HEK293 (cell line): ENCODE data around the gene NOX5.
A peak's percentile ranks its signal among the peaks of the same experiment; 100 is the strongest.

ENCODE experiments used
- CTCF ChIA-PET: fragments of 350-600 bp; formaldehyde crosslinking; extraction: SDS; loops from one replicate; lab custom pipeline; 2021; ENCODE audit warnings: antibody characterized with exemption; lab: Yijun Ruan, JAX
- POLR2A ChIA-PET: fragments of 300-600 bp; formaldehyde crosslinking; extraction: SDS; loops from one replicate; lab custom pipeline; 2020; ENCODE audit warnings: antibody characterized with exemption, inconsistent platforms; lab: Yijun Ruan, JAX
- H3K27ac ChIP-seq: fragments of 200-500 bp; sonication (Bioruptor generic); 2 replicates; pipeline ENCODE4 v1.5.1; 2014; ENCODE audit warnings: low read depth, low read length, control low read depth, inconsistent platforms; ENCODE audit errors: extremely low read depth
- H3K36me3 ChIP-seq, 2 experiments: fragments of 200-500 bp in 1 of 2; sonication (Bioruptor generic) in 1 of 2; 1 replicate in 1 of 2; 2 replicates in 1 of 2; pipeline ENCODE4 v1.5.1; 2014 to 2017; ENCODE audit warnings: inconsistent platforms in 2 of 2, low read length in 2 of 2; ENCODE audit not compliant: control insufficient read depth in 2 of 2, insufficient read depth in 1 of 2
- H3K4me1 ChIP-seq: fragments of 200-500 bp; sonication (Bioruptor generic); 2 replicates; pipeline ENCODE4 v1.5.1; 2014; ENCODE audit warnings: mild to moderate bottlenecking, low read length, inconsistent platforms; ENCODE audit not compliant: control insufficient read depth, insufficient read depth
- H3K4me3 ChIP-seq: 2 replicates; pipeline ENCODE4 v1.5.1; 2011; ENCODE audit warnings: low read depth, mild to moderate bottlenecking, control low read depth, low read length, moderate library complexity
- H3K9me3 ChIP-seq: fragments of 200-500 bp; sonication (Bioruptor generic); 2 replicates; pipeline ENCODE4 v1.5.1; 2014; ENCODE audit warnings: low read depth, low read length, inconsistent platforms; ENCODE audit not compliant: control insufficient read depth, insufficient read depth
- BCL11B ChIP-seq: fragments of 450-650 bp; formaldehyde crosslinking; IDR thresholded peaks from 2 replicates; pipeline ENCODE4 v1.5.1; 2016; ENCODE audit warnings: low read depth, missing biosample characterization, missing genetic modification characterization
- GLI2 ChIP-seq: fragments of 450-650 bp; formaldehyde crosslinking; IDR thresholded peaks from 2 replicates; pipeline ENCODE4; 2017; ENCODE audit warnings: missing biosample characterization, missing genetic modification characterization, low read depth, borderline replicate concordance
- KLF10 ChIP-seq: fragments of 450-650 bp; IDR thresholded peaks from 2 replicates; pipeline ENCODE4 v1.5.1; 2018; ENCODE audit warnings: missing biosample characterization, mild to moderate bottlenecking, missing genetic modification characterization
- RBAK ChIP-seq: fragments of 450-650 bp; formaldehyde crosslinking; IDR thresholded peaks from 2 replicates; pipeline ENCODE4 v1.5.1; 2016; ENCODE audit warnings: missing biosample characterization, missing genetic modification characterization
- ZBTB10 ChIP-seq: fragments of 450-650 bp; formaldehyde crosslinking; IDR thresholded peaks from 2 replicates; pipeline ENCODE4 v1.5.1; 2016; ENCODE audit warnings: missing biosample characterization, missing genetic modification characterization
- ZBTB8A ChIP-seq: fragments of 450-650 bp; formaldehyde crosslinking; IDR thresholded peaks from 2 replicates; pipeline ENCODE4 v1.5.1; 2016; ENCODE audit warnings: missing biosample characterization, missing genetic modification characterization
- ZEB2 ChIP-seq: fragments of 450-650 bp; formaldehyde crosslinking; IDR thresholded peaks from 2 replicates; pipeline ENCODE4 v1.5.1; 2016; ENCODE audit warnings: missing biosample characterization, missing genetic modification characterization
- ZFP37 ChIP-seq: fragments of 450-650 bp; formaldehyde crosslinking; IDR thresholded peaks from 2 replicates; pipeline ENCODE4 v1.5.1; 2016; ENCODE audit warnings: missing biosample characterization, missing genetic modification characterization
- ZFP69B ChIP-seq: fragments of 450-650 bp; formaldehyde crosslinking; IDR thresholded peaks from 2 replicates; pipeline ENCODE4 v1.5.1; 2016; ENCODE audit warnings: missing biosample characterization, missing genetic modification characterization
- ZNF138 ChIP-seq: fragments of 450-650 bp; formaldehyde crosslinking; IDR thresholded peaks from 2 replicates; pipeline ENCODE4 v1.5.1; 2016; ENCODE audit warnings: missing biosample characterization, missing genetic modification characterization, borderline replicate concordance
- ZNF239 ChIP-seq: fragments of 450-650 bp; formaldehyde crosslinking; IDR thresholded peaks from 2 replicates; pipeline ENCODE4 v1.5.1; 2016; ENCODE audit warnings: missing biosample characterization, missing genetic modification characterization
- ZNF433 ChIP-seq: fragments of 450-650 bp; formaldehyde crosslinking; IDR thresholded peaks from 2 replicates; pipeline ENCODE4 v1.5.1; 2016; ENCODE audit warnings: missing biosample characterization, missing genetic modification characterization, low read depth
- ZNF518A ChIP-seq: fragments of 450-650 bp; formaldehyde crosslinking; conservative IDR thresholded peaks from 2 replicates; pipeline ENCODE4 v1.5.1; 2016; ENCODE audit warnings: low read depth, missing biosample characterization, missing genetic modification characterization
- ZNF580 ChIP-seq: fragments of 450-650 bp; formaldehyde crosslinking; IDR thresholded peaks from 2 replicates; pipeline ENCODE4 v1.5.1; 2016; ENCODE audit warnings: missing biosample characterization, missing genetic modification characterization
- ZNF704 ChIP-seq: fragments of 450-650 bp; formaldehyde crosslinking; IDR thresholded peaks from 2 replicates; pipeline ENCODE4 v1.5.1; 2016; ENCODE audit warnings: missing biosample characterization, missing genetic modification characterization
- ZNF843 ChIP-seq: fragments of 450-650 bp; formaldehyde crosslinking; IDR thresholded peaks from 2 replicates; pipeline ENCODE4 v1.5.1; 2016; ENCODE audit warnings: missing biosample characterization, missing genetic modification characterization
- ZXDB ChIP-seq: fragments of 450-650 bp; formaldehyde crosslinking; IDR thresholded peaks from 2 replicates; pipeline ENCODE4 v1.5.1; 2016; ENCODE audit warnings: missing biosample characterization, missing genetic modification characterization
- TF ChIP-seq, protein P1 (sequence below): fragments of 450-650 bp; formaldehyde crosslinking; IDR thresholded peaks from 2 replicates; pipeline ENCODE4 v1.5.1; 2016; ENCODE audit warnings: missing biosample characterization, missing genetic modification characterization
- TF ChIP-seq, protein P2 (sequence below): fragments of 450-650 bp; formaldehyde crosslinking; IDR thresholded peaks from 2 replicates; pipeline ENCODE4 v1.5.1; 2017; ENCODE audit warnings: missing biosample characterization, mild to moderate bottlenecking, missing genetic modification characterization, moderate library complexity
- TF ChIP-seq, protein P3 (sequence below): fragments of 450-650 bp; formaldehyde crosslinking; IDR thresholded peaks from 2 replicates; pipeline ENCODE4 v1.5.1; 2017; ENCODE audit warnings: missing biosample characterization, missing genetic modification characterization

The NOX5 gene

DNA sequence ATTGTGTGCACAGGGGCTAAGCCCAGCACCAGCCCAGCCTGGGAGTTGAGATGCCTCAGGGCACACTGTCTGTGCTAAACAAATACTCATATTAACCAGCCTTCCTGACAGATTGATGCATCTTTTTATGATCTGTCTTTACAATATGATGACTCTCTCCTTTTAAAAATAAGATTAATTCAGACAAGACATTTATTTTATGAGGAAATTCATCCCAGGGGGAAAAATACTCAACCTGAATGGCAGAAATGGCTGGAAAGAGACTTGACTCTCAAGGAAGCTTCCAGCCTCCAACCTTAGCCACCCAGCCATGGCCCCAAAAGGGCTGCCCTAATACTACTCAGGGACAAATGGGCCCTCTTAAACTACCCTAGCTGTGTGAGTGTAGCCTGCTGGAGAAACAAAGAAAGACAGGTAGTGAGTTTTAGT is 46.9 kb downstream of the NOX5 start (continued):
- TF ChIP-seq GLI2 (tag by site-specific recombination) = 0 out of 2 replicates have a peak, but pooled peaks have one; percentile 17
- peak; percentile 83 for TF ChIP-seq ZNF843 (tag by site-specific recombination)
- TF ChIP-seq, protein P1, sequence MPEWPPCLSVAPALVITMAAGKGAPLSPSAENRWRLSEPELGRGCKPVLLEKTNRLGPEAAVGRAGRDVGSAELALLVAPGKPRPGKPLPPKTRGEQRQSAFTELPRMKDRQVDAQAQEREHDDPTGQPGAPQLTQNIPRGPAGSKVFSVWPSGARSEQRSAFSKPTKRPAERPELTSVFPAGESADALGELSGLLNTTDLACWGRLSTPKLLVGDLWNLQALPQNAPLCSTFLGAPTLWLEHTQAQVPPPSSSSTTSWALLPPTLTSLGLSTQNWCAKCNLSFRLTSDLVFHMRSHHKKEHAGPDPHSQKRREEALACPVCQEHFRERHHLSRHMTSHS (tag by site-specific recombination) = no peak
- no peak for TF ChIP-seq ZXDB
- TF ChIP-seq ZBTB8A = peak; percentile 61
- 0 out of 2 replicates have a peak, but pooled peaks have one; percentile 28 for TF ChIP-seq ZEB2 (tag by site-specific recombination)
- TF ChIP-seq, protein P2, sequence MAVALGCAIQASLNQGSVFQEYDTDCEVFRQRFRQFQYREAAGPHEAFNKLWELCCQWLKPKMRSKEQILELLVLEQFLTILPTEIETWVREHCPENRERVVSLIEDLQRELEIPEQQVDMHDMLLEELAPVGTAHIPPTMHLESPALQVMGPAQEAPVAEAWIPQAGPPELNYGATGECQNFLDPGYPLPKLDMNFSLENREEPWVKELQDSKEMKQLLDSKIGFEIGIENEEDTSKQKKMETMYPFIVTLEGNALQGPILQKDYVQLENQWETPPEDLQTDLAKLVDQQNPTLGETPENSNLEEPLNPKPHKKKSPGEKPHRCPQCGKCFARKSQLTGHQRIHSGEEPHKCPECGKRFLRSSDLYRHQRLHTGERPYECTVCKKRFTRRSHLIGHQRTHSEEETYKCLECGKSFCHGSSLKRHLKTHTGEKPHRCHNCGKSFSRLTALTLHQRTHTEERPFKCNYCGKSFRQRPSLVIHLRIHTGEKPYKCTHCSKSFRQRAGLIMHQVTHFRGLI (tag by site-specific recombination) = peak; percentile 78
- no peak for TF ChIP-seq ZNF239 (tag by site-specific recombination)

DNA sequence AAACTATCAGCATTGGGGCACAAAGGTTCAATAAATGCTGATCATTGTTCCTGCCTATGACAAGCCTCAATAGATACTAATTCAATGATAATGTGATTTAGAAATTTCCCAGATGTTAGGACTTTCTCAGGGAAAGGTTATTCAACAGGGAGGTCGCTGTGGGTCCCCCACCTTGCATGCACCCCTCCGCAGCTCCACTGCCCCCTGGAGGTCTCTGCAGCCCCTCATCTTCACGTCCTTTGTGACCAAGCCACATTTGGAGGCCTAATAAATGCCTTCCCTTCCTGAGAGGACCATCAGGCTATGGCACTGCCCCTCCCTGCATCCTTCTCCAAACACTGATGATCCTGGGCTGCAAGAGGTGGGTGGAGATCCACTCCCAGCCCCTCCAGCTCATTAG is 50.2 kb downstream of the NOX5 start:
- no peak overlapping the region for H3K27ac ChIP-seq
- POLR2A ChIA-PET = no interaction called here
- CTCF ChIA-PET = interaction anchor here (0.6 to 0.8 kb wide), 2 partner anchors 179 to 329 kb away, joined by 3 read pairs; no protein-coding TSS in a partner anchor

More for the DNA sequence above, 50.2 kb downstream of the NOX5 start:
- Histone ChIP-seq H3K4me1 (peaks cover 4% of the 10 kb centered on the region), H3K36me3 (no peaks in the 10 kb centered on the region), H3K9me3 (no peaks in the 10 kb centered on the region), H3K4me3 (no peak overlapping the region)
- TF ChIP-seq ZNF138 (tag by site-specific recombination) = no peak
- no peak for TF ChIP-seq ZFP37 (tag by site-specific recombination)
- TF ChIP-seq, protein P3, sequence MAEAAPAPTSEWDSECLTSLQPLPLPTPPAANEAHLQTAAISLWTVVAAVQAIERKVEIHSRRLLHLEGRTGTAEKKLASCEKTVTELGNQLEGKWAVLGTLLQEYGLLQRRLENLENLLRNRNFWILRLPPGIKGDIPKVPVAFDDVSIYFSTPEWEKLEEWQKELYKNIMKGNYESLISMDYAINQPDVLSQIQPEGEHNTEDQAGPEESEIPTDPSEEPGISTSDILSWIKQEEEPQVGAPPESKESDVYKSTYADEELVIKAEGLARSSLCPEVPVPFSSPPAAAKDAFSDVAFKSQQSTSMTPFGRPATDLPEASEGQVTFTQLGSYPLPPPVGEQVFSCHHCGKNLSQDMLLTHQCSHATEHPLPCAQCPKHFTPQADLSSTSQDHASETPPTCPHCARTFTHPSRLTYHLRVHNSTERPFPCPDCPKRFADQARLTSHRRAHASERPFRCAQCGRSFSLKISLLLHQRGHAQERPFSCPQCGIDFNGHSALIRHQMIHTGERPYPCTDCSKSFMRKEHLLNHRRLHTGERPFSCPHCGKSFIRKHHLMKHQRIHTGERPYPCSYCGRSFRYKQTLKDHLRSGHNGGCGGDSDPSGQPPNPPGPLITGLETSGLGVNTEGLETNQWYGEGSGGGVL (tag by site-specific recombination) = no peak
- no peak for TF ChIP-seq RBAK (tag by site-specific recombination)
- no peak for TF ChIP-seq ZBTB10 (tag by site-specific recombination)
- no peak for TF ChIP-seq BCL11B
- no peak for TF ChIP-seq ZNF704 (tag by site-specific recombination)
- no peak for TF ChIP-seq ZNF433 (tag by site-specific recombination)
- TF ChIP-seq ZNF518A (tag by site-specific recombination) = no peak
- no peak for TF ChIP-seq KLF10
- no peak for TF ChIP-seq ZFP69B
- TF ChIP-seq ZXDB = no peak
- TF ChIP-seq ZNF580 (tag by site-specific recombination) = no peak
- TF ChIP-seq, protein P2 (tag by site-specific recombination) = no peak
